Mucosa of descending colon (tissue), 3 donors: ENCODE results near the gene KIF26A. TPM values are rescaled to one million over a fixed set of nuclear protein-coding genes. Genes with fewer than 3 reads are reported as not detected.

Experiments
- ATAC-seq: fragments of 200-7000 bp; cut with Tn5 transposase; one replicate; pipeline ENCODE4 v1.9.1; 2020; ENCODE audit warnings: mild to moderate bottlenecking, moderate library complexity
- DNase-seq, 3 donors: peaks; one replicate each; pipeline ENCODE4 v3.0.0-alpha.2; 2020
- H3K36me3 ChIP-seq: fragments of 200-600 bp; one replicate; pipeline ENCODE4 v1.8.0; 2021; ENCODE audit warnings: low read depth, mild to moderate bottlenecking
- H3K4me1 ChIP-seq: fragments of 200-600 bp; one replicate; pipeline ENCODE4 v1.8.0; 2021; ENCODE audit warnings: low read depth, mild to moderate bottlenecking
- H3K4me3 ChIP-seq: fragments of 200-600 bp; one replicate; pipeline ENCODE4 v1.8.0; 2021; ENCODE audit warnings: mild to moderate bottlenecking
- H3K9me3 ChIP-seq: fragments of 200-600 bp; one replicate; pipeline ENCODE4 v1.8.0; 2021; ENCODE audit warnings: mild to moderate bottlenecking
- intact Hi-C, 2 donors: fragments of 100-400 bp; cut with DNase I in 1 of 2; cut with micrococcal nuclease in 1 of 2; formaldehyde crosslinking; loops; one replicate each; pipeline versions ENCODE4 v1.11.0 to v1.11.1; 2022; cut with DNase I, micrococcal nuclease
- total RNA-seq, 3 donors: library from RNA; stranded (reverse); fragmentation: NEBNext Ultra II Directional in 2 of 3; extraction: Animal tissue kit (Norgen Biotek cat#: 25700) in 2 of 3; gene quantifications; one replicate each; pipeline versions ENCODE4 v1.2.1 to v1.2.4, GENCODE V29; 2021 to 2023
- TF ChIP-seq, protein P1 (sequence below): fragments of 200-600 bp; IDR thresholded peaks from one replicate; pipeline ENCODE4 v1.8.0; 2022; ENCODE audit warnings: antibody characterized with exemption, mild to moderate bottlenecking
- donor health status: DM: no; HTN: no; CAD: no; lungs with moderate emphysema.
- donor health status: DM: no; HTN: no; CAD: no.
- donor health status: DM: no; HTN: yes; CAD: no.

The KIF26A gene
- total RNA-seq, 3 donors from 2014 or later, result 3.8 to 7.7 (median 6.5) TPM

DNA sequence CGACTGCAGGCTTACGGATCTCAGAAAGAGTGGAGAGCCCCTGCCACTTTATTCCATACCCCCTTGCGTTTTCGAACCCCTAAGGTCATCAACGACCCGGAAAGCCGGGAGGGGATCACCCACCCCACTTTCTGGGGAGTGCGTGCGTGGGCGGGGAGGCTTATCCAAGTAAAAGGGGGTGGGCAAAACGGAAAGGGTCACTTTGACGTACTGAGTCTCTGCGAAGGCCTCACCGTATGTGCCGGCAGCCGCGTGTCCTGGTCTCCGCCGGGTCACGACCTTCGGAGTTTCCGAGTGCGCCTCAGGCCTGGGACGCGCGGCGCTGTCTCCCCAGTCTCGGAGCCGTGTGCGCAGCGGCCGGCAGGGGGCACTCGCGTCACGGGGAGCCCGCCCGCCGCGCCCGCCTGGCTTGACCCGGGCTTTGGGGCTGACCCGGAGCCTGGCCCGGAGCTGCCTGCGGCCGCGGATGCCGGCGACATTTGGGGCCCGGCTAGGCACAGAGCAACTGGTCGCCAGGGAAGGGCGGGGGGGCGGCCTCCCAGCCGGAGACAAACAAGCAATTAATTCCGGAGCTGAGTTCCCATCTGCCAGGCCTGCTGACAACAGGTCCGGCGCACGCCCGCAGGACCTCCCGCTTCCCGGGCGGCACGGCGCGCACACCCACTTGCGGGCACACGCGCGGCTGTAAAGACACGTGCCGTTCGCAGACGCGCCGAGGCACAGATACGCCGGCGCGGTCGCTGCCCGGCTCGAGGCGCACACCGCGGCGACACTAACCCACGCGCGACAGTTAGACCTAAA, 890 bp upstream of the KIF26A start:
- no peak overlapping the region for H3K4me3 ChIP-seq
- peaks cover 47% of the 10 kb centered on the region for H3K4me1 ChIP-seq
- intact Hi-C loops, result loop anchor here (5.0 to 10.0 kb wide), 3 partner anchors 425 to 507 kb away; no protein-coding TSS in a partner anchor
- H3K9me3 ChIP-seq, result no peaks in the 10 kb centered on the region
- DNase-seq, result peak; percentile 64 to 81 (median 76)
- ATAC-seq, result peak; percentile 86
- no peaks in the 10 kb centered on the region for H3K36me3 ChIP-seq
- TF ChIP-seq, protein P1, sequence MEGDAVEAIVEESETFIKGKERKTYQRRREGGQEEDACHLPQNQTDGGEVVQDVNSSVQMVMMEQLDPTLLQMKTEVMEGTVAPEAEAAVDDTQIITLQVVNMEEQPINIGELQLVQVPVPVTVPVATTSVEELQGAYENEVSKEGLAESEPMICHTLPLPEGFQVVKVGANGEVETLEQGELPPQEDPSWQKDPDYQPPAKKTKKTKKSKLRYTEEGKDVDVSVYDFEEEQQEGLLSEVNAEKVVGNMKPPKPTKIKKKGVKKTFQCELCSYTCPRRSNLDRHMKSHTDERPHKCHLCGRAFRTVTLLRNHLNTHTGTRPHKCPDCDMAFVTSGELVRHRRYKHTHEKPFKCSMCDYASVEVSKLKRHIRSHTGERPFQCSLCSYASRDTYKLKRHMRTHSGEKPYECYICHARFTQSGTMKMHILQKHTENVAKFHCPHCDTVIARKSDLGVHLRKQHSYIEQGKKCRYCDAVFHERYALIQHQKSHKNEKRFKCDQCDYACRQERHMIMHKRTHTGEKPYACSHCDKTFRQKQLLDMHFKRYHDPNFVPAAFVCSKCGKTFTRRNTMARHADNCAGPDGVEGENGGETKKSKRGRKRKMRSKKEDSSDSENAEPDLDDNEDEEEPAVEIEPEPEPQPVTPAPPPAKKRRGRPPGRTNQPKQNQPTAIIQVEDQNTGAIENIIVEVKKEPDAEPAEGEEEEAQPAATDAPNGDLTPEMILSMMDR, result peak; percentile 82

DNA sequence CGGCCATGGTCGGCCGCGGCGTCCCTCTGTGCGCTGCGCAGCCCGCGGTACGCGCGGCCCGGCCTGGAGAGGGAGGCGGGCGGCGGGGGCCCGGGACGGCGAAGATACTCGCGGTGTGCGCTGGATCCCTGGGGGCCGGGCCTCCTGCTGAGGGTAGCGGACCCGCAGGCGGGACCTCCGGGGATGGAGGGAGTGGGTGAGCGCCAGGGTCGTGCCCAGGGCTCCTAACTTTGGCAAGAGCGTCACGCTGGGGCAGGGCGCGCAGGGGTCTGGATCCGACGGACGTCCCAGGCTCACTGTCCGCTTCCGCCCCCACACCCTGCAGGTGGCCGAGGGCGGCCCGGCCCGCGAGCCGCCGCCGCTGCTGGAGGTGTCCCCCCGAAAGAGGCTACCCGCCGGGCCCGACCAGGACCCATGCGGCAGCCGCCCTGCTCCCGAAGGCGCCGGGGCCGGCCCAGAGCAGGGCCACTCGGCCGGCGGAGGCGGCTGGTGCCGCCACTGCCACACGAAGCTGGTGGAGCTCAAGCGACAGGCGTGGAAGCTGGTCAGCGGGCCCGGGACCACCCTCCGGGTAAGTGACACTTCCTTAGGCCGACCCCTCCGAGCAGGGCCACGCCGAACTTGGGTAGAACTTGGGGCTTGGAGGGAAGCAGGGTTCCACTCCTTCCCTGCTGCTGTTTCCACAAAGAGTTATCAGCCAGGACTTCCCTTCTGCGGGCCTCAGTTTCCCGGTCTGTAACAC, 502 bp downstream of the KIF26A start:
- TF ChIP-seq, protein P1, result no peak
- H3K4me3 ChIP-seq, result no peak overlapping the region
- peak; percentile 34 for ATAC-seq
- H3K9me3 ChIP-seq, result no peaks in the 10 kb centered on the region
- peaks cover 47% of the 10 kb centered on the region for H3K4me1 ChIP-seq
- no peaks in the 10 kb centered on the region for H3K36me3 ChIP-seq
- DNase-seq, result peak in 2 of 3 donors; percentile 43 to 46
- intact Hi-C loops, result loop anchor here (5.0 to 10.0 kb wide), 3 partner anchors 423 to 506 kb away; no protein-coding TSS in a partner anchor

DNA sequence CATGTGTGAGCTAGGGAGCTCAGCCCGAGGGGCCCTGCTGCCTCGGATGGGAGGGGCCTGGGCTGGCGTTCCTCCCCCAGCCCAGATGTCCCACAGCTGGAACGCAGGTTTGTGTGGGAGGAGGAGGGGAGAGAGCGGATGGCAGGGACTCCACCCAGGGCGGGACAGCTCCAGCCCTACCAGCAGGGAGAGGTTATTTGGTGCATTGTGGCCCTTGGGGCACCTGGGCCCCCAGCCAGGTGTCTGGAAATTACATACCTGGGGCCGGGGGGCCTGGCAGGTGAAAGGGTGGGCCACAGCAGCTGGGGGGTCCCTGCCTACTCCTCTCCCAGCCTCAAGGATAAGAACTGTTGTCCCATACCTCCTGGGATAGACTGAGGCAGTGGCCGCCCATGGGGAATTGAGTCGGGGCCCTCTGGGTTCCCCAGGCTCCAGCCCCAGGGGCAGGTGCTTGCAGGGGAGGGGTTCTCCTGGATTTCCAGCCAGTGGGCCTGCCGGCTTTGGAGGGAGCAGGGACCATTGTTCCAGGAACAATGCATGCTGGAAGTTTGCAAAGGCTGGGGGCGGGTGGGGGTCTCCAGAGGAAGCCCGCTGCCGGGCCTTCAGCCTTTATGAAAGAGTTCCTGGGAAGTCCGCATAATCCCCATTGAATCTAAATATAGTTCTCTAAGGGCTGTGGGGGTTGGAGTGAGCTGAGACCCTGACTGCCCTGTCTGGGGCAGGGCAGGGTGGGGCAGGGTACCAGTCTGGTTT, 1.2 kb downstream of the KIF26A start:
- peak; percentile 29 to 51 (median 38) for DNase-seq
- intact Hi-C loops, result loop anchor here (5.0 to 10.0 kb wide), 3 partner anchors 423 to 505 kb away; no protein-coding TSS in a partner anchor
- Histone ChIP-seq H3K4me1 (peaks cover 47% of the 10 kb centered on the region), H3K9me3 (no peaks in the 10 kb centered on the region), H3K4me3 (no peak overlapping the region), H3K36me3 (no peaks in the 10 kb centered on the region)
- TF ChIP-seq, protein P1, result no peak
- ATAC-seq, result peak; percentile 27

DNA sequence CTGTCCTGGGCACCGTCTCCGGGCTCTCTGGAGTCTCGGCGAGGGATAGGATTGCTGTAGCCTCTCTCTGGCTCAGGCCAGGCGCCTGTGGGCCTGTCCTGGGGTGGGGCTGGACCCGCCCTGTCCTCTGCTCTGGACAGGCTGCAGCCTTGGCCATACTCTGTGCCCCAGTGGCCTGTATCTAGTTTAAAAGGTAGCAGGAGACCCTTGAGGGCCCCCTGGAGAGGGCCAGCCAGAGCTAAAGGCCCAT, 1.8 kb downstream of the KIF26A start:
- TF ChIP-seq, protein P1, result no peak
- H3K36me3 ChIP-seq, result no peaks in the 10 kb centered on the region
- DNase-seq (peak in 2 of 3 donors; percentile 19 to 32), ATAC-seq (peak; percentile 14)
- H3K9me3 ChIP-seq, result no peaks in the 10 kb centered on the region
- H3K4me3 ChIP-seq, result no peak overlapping the region
- intact Hi-C loops, result no loop called here
- H3K4me1 ChIP-seq, result peaks cover 46% of the 10 kb centered on the region

DNA sequence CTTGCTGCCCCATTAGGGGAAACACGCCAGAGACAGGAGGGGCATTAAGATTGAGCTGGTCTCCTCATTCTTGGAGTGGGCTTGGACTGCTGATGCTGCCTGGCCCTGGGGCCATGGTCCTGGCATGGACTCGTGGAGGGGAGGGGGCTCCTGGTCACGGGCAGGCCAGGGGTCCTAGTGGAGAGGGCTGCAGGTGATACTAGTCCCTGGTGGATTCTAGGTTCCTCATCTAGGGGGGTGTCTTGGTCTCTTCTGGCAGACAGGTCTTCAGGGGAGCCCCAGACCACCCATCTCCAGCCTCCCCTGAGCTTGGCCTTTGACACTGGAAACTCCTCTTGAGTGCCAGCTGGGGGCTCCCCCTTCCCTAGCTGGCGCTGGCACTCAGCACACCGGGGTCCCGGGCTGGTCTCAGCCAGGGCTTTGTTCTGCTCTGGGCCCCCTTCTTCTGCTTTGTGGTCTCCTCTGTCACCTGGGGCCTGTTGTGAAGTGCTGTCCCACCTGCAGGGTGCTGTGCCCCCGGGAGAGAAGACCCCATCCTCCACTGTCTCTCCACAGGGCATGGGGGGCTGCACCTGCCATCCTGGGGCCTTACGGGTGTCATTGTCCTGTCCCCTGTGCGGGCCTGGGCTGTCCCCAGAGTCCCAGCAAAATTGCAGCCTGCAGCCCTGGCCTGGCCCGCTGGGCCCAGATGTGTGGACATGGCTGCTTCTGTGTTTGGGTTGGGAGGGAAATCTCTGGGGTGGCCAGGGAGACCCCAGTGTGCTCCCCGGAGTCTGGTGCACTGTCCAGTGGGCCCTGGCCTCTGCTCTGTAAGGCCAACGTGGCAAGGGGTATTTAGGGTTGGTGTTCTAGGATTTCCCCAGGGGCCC, 2.3 kb downstream of the KIF26A start:
- Histone ChIP-seq H3K9me3 (no peaks in the 10 kb centered on the region), H3K4me3 (no peak overlapping the region), H3K36me3 (no peaks in the 10 kb centered on the region), H3K4me1 (peaks cover 40% of the 10 kb centered on the region)
- ATAC-seq (no peak), DNase-seq (peak in 2 of 3 donors; percentile 14 to 27)
- TF ChIP-seq, protein P1, result no peak
- intact Hi-C loops, result no loop called here
